ENCODE measurements around the gene APCDD1. TPM values are rescaled to one million over a fixed set of nuclear protein-coding genes. Genes with fewer than 3 reads are reported as not detected.

Gene APCDD1
- total and polyA plus RNA-seq, 2 experiments from 2014 or later = 69.6 to 114 TPM

- Histone ChIP-seq H3K27ac (no peak overlapping the region), H3K36me3 (replicated peaks; ENCODE audit: insufficient read depth, low read depth) (no peaks in the 10 kb centered on the region), H3K27me3 (no peaks in the 10 kb centered on the region), H3K4me1 (ENCODE audit: insufficient read depth) (peaks cover 5% of the 10 kb centered on the region), H3K4me3 (no peak overlapping the region), H3K79me2 (no peaks in the 10 kb centered on the region), H2AFZ (no peak overlapping the region), H3K9me2 (replicated peaks; ENCODE audit: insufficient read depth) (no peaks in the 10 kb centered on the region), H4K20me1 (ENCODE audit: insufficient read depth, poor library complexity, severe bottlenecking) (no peaks in the 10 kb centered on the region), H3K9me3 (ENCODE audit: low read depth) (no peaks in the 10 kb centered on the region), H3K4me2 (peak overlapping the region; percentile 27)
- 34% methylated on average over 9 of the region's 9 CpGs for WGBS (ENCODE audit: low lambda C conversion rate, missing lambda C conversion rate)
- TF ChIP-seq EZH2phosphoT487 (IDR thresholded peaks at IDR 0.05; ENCODE audit: low read depth, severe bottlenecking, unreplicated experiment) (no peak), EZH2 (IDR thresholded peaks at IDR 0.05; ENCODE audit: borderline replicate concordance) (no peak)
- TF ChIP-seq, protein P1, sequence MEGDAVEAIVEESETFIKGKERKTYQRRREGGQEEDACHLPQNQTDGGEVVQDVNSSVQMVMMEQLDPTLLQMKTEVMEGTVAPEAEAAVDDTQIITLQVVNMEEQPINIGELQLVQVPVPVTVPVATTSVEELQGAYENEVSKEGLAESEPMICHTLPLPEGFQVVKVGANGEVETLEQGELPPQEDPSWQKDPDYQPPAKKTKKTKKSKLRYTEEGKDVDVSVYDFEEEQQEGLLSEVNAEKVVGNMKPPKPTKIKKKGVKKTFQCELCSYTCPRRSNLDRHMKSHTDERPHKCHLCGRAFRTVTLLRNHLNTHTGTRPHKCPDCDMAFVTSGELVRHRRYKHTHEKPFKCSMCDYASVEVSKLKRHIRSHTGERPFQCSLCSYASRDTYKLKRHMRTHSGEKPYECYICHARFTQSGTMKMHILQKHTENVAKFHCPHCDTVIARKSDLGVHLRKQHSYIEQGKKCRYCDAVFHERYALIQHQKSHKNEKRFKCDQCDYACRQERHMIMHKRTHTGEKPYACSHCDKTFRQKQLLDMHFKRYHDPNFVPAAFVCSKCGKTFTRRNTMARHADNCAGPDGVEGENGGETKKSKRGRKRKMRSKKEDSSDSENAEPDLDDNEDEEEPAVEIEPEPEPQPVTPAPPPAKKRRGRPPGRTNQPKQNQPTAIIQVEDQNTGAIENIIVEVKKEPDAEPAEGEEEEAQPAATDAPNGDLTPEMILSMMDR (IDR thresholded peaks at IDR 0.05; ENCODE audit: poor library complexity) = no peak
- DNase-seq (ENCODE audit: low spot score) = peak; percentile 24
These were observed 10.0 kb upstream of the APCDD1 start for GRCh38 chr18:10444314-10445006.

DNA sequence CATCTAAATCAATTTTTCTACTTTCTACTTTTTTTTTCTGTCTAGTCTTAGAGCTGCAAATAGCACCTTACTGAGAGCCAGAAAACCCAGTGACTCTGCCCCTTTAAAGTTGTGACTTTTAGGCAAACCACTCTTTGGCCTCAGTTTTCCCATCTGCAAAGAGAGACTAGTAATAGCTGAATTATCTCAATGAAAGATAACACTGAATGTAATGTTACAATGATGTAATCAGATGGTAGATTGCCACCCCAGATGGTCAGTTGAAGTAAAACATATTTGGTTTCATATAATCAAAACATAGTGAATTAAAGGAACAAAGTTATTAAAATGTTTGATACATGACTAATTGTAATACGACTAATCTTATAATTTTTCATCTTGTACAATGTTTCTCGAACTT, 5.0 kb upstream of the APCDD1 start:
- H3K27ac ChIP-seq = no peak overlapping the region
- no peak for TF ChIP-seq EZH2 (IDR thresholded peaks at IDR 0.05; ENCODE audit: borderline replicate concordance)
- no peak for TF ChIP-seq EZH2phosphoT487 (IDR thresholded peaks at IDR 0.05; ENCODE audit: low read depth, severe bottlenecking, unreplicated experiment)
- TF ChIP-seq, protein P1 (IDR thresholded peaks at IDR 0.05; ENCODE audit: poor library complexity) = no peak
- H3K27me3 ChIP-seq = no peaks in the 10 kb centered on the region
- WGBS (ENCODE audit: low lambda C conversion rate, missing lambda C conversion rate) = 79% methylated on average over 2 of the region's 2 CpGs
- no peak overlapping the region for H3K4me2 ChIP-seq
- DNase-seq (ENCODE audit: low spot score) = no peak
- no peaks in the 10 kb centered on the region for H3K9me3 ChIP-seq (ENCODE audit: low read depth)
- H3K4me1 ChIP-seq (ENCODE audit: insufficient read depth) = peaks cover 5% of the 10 kb centered on the region
- no peaks in the 10 kb centered on the region for H3K36me3 ChIP-seq (replicated peaks; ENCODE audit: insufficient read depth, low read depth)
- no peaks in the 10 kb centered on the region for H4K20me1 ChIP-seq (ENCODE audit: insufficient read depth, poor library complexity, severe bottlenecking)
- no peak overlapping the region for H2AFZ ChIP-seq
- no peak overlapping the region for H3K4me3 ChIP-seq
- no peaks in the 10 kb centered on the region for H3K9me2 ChIP-seq (replicated peaks; ENCODE audit: insufficient read depth)
- H3K79me2 ChIP-seq = no peaks in the 10 kb centered on the region

DNA sequence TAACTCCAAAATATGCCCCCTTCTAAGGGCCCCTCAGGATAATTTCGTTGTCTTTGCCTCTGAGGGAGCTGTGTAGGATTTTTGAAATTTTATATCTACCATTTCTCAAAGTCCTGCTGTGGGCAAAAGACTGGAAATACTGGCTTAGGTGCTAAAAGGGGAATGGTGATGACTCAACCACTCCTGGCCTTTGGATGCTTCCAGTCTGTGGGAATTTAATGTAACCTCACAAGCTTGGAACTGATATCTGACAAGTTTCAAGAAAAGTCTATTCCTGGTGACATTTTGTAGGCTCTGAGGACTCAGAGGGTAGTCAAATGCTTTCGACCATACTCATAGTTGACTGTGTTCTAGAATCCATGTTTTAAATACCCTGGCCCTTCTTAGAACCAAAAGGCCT, 3.4 kb upstream of the APCDD1 start:
- TF ChIP-seq, protein P1 (IDR thresholded peaks at IDR 0.05; ENCODE audit: poor library complexity) = no peak
- no peak for TF ChIP-seq EZH2phosphoT487 (IDR thresholded peaks at IDR 0.05; ENCODE audit: low read depth, severe bottlenecking, unreplicated experiment)
- no peak for TF ChIP-seq EZH2 (IDR thresholded peaks at IDR 0.05; ENCODE audit: borderline replicate concordance)
- 90% methylated on average over 2 of the region's 2 CpGs for WGBS (ENCODE audit: low lambda C conversion rate, missing lambda C conversion rate)
- Histone ChIP-seq H3K79me2 (peaks cover 8% of the 10 kb centered on the region), H3K4me2 (no peak overlapping the region), H2AFZ (no peak overlapping the region), H3K9me2 (replicated peaks; ENCODE audit: insufficient read depth) (no peaks in the 10 kb centered on the region), H4K20me1 (ENCODE audit: insufficient read depth, poor library complexity, severe bottlenecking) (no peaks in the 10 kb centered on the region), H3K4me3 (no peak overlapping the region), H3K27ac (no peak overlapping the region), H3K4me1 (ENCODE audit: insufficient read depth) (peaks cover 5% of the 10 kb centered on the region), H3K9me3 (ENCODE audit: low read depth) (no peaks in the 10 kb centered on the region), H3K27me3 (no peaks in the 10 kb centered on the region), H3K36me3 (replicated peaks; ENCODE audit: insufficient read depth, low read depth) (no peaks in the 10 kb centered on the region)
- no peak for DNase-seq (ENCODE audit: low spot score)

All from hepatocyte (in vitro differentiated cells).